CD4-positive, CD25-positive, alpha-beta regulatory T cell (primary cell): ENCODE results near the gene CD99L2. TPM values are rescaled to one million over a fixed set of nuclear protein-coding genes. Genes with fewer than 3 reads are reported as not detected.

ENCODE experiments used
- ATAC-seq, 2 donors: fragments of 150-1000 bp; cut with Tn5 transposase; one replicate each; pipeline ENCODE4 v1.10.0; 2021; ENCODE audit warnings: low read depth in 2 of 2, moderate number of reproducible peaks in 2 of 2, moderate library complexity in 1 of 2
- DNase-seq, 3 donors: peaks; one replicate each; pipeline versions ENCODE4 v3.0.0 to v3.0.0-alpha.2; 2012 to 2022; ENCODE audit warnings: mixed read lengths in 1 of 3
- H3K27ac ChIP-seq: one replicate; pipeline ENCODE4 v1.7.0; 2013; ENCODE audit warnings: mild to moderate bottlenecking, low read length; ENCODE audit not compliant: insufficient read depth, poor library complexity, severe bottlenecking
- H3K27me3 ChIP-seq: one replicate; pipeline ENCODE4 v1.7.0; 2013; ENCODE audit warnings: low read length; ENCODE audit not compliant: control insufficient read depth, insufficient read depth
- H3K36me3 ChIP-seq: one replicate; pipeline ENCODE4 v1.7.0; 2013; ENCODE audit warnings: mild to moderate bottlenecking, low read length, moderate library complexity; ENCODE audit not compliant: control insufficient read depth, insufficient read depth
- H3K4me1 ChIP-seq: 2 replicates; pipeline ENCODE4 v1.7.0; 2013; ENCODE audit warnings: mild to moderate bottlenecking, low read length; ENCODE audit not compliant: insufficient read depth, control insufficient read depth, poor library complexity, severe bottlenecking
- H3K4me3 ChIP-seq: one replicate; pipeline ENCODE4 v1.7.0; 2013; ENCODE audit warnings: low read depth, mild to moderate bottlenecking, low read length, moderate library complexity
- H3K9me3 ChIP-seq, 2 experiments: 1 replicate in 1 of 2; 2 replicates in 1 of 2; pipeline ENCODE4 v1.7.0; 2013; ENCODE audit warnings: low read length in 2 of 2, mild to moderate bottlenecking in 1 of 2, moderate library complexity in 1 of 2; ENCODE audit not compliant: control insufficient read depth in 2 of 2
- H3K27ac Mint-ChIP-seq, 3 donors: one replicate each; pipeline ENCODE4 v1.8.0; 2020 to 2022; ENCODE audit warnings: mild to moderate bottlenecking in 3 of 3, mixed read lengths in 3 of 3, moderate library complexity in 2 of 3
- H3K27me3 Mint-ChIP-seq: one replicate; pipeline ENCODE4 v1.8.0; 2022; ENCODE audit warnings: mild to moderate bottlenecking, mixed read lengths
- H3K36me3 Mint-ChIP-seq: one replicate; pipeline ENCODE4 v1.8.0; 2020; ENCODE audit warnings: mixed read lengths
- H3K4me1 Mint-ChIP-seq, 4 donors: one replicate each; pipeline ENCODE4 v1.8.0; 2020 to 2022; ENCODE audit warnings: mixed read lengths in 4 of 4, mild to moderate bottlenecking in 1 of 4
- H3K4me3 Mint-ChIP-seq, 4 donors: one replicate each; pipeline ENCODE4 v1.8.0; 2020 to 2022; ENCODE audit warnings: mild to moderate bottlenecking in 4 of 4, mixed read lengths in 4 of 4, moderate library complexity in 3 of 4
- H3K9me3 Mint-ChIP-seq, 7 donors: one replicate each; pipeline ENCODE4 v1.8.0; 2020 to 2022; ENCODE audit warnings: mixed read lengths in 7 of 7, mild to moderate bottlenecking in 3 of 7, moderate library complexity in 2 of 7
- polyA plus RNA-seq, 4 donors: library from polyadenylated mRNA; unstranded; fragments of 300-500 nt; fragmentation: Illumina TruSeq; gene quantifications; one replicate each; pipeline ENCODE4 v1.2.3, GENCODE V29; 2021
- total RNA-seq: library from RNA; stranded (reverse); gene quantifications from one replicate; pipeline ENCODE4 v1.2.3, GENCODE V29; 2022

The CD99L2 gene
- total and polyA plus RNA-seq, 5 donors from 2014 or later: 14.3 to 18.6 (median 14.7) TPM

DNA sequence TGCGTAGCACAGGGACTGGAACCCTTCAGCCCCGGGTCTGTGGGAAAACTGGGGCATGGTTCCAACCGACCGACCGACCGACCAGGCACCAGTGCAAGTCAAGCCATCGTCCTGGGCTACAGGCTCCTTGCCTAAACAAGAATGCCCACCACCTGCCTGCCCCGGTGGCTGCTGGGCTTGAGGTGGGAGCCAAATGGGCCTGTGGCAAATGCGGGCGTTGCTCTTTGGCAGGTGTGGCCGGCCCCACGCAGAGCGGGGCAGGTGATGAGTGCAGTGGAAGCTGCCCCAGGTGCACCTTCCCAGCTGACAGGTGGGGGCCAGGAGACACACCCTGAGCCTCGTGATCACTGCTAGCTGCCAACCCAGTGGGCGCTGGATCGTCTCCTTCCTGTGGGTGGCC lies 127.4 kb downstream of the CD99L2 start:
- Histone ChIP-seq H3K9me3 (no peaks in the 10 kb centered on the region), H3K4me1 (no peaks in the 10 kb centered on the region), H3K4me3 (no peak overlapping the region), H3K36me3 (no peaks in the 10 kb centered on the region), H3K27me3 (no peaks in the 10 kb centered on the region), H3K27ac (no peak overlapping the region)
- Mint-ChIP-seq H3K27ac (no peak overlapping the region), H3K4me1 (peaks cover 0 to 3% (median 0%) of the 10 kb centered on the region in 4 donors), H3K4me3 (no peak overlapping the region), H3K36me3 (peaks cover 8% of the 10 kb centered on the region), H3K27me3 (no peaks in the 10 kb centered on the region), H3K9me3 (no peaks in the 10 kb centered on the region)
- ATAC-seq (no peak), DNase-seq (no peak)

DNA sequence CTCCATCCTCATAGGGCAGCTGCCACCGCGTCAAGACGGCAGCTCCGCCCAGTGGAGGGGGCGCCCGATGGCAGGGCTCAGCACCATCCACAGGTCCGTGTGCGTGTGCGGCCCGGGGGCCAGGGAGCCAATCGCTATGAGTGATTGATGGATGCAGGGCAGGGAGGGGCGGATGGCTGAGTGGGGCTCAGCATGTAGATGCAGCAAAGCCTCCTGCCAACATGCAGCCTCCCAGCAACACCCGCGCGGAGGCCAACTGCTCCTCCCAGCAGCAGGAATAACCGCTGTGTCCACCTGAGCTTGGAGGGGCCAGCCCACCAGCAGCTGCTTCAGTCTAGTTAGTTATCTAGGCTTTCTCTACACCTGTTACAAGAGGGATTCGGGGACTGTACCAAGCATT lies 127.8 kb downstream of the CD99L2 start:
- DNase-seq (no peak), ATAC-seq (no peak)
- no peaks in the 10 kb centered on the region for H3K4me1 ChIP-seq
- H3K4me3 Mint-ChIP-seq: no peak overlapping the region
- H3K4me1 Mint-ChIP-seq: peaks cover 0 to 3% (median 0%) of the 10 kb centered on the region in 4 donors
- no peaks in the 10 kb centered on the region for H3K36me3 ChIP-seq
- no peaks in the 10 kb centered on the region for H3K9me3 Mint-ChIP-seq
- H3K9me3 ChIP-seq: no peaks in the 10 kb centered on the region
- peaks cover 8% of the 10 kb centered on the region for H3K36me3 Mint-ChIP-seq
- H3K27me3 ChIP-seq: no peaks in the 10 kb centered on the region
- no peak overlapping the region for H3K4me3 ChIP-seq
- no peak overlapping the region for H3K27ac Mint-ChIP-seq
- H3K27me3 Mint-ChIP-seq: no peaks in the 10 kb centered on the region
- no peak overlapping the region for H3K27ac ChIP-seq

DNA sequence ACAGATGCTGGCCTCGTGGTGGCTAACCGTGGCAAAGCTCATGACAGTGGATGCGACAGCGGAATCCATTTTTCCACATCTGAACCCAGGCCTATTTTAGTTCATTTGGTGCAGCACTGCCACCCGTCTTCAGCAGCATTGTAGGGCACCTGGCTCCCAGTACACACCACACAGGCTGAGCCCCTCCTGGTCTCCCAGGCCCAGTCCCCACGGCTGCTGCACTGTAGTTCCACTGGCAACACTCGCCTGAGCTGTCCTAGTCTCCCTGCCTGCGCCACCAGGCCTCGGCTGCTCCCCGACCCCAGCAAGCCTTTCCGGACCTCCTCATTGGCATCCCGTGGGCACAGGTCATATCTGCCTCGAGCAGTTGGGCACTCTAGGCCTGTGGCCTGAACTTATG lies 129.1 kb downstream of the CD99L2 start:
- Histone ChIP-seq H3K4me1 (no peaks in the 10 kb centered on the region), H3K27me3 (no peaks in the 10 kb centered on the region), H3K36me3 (no peaks in the 10 kb centered on the region), H3K27ac (no peak overlapping the region), H3K4me3 (no peak overlapping the region), H3K9me3 (no peaks in the 10 kb centered on the region)
- Mint-ChIP-seq H3K36me3 (no peaks in the 10 kb centered on the region), H3K27me3 (no peaks in the 10 kb centered on the region), H3K9me3 (no peaks in the 10 kb centered on the region), H3K4me3 (no peak overlapping the region), H3K4me1 (peaks cover 0 to 3% (median 0%) of the 10 kb centered on the region in 4 donors), H3K27ac (no peak overlapping the region)
- ATAC-seq: no peak
- no peak for DNase-seq

DNA sequence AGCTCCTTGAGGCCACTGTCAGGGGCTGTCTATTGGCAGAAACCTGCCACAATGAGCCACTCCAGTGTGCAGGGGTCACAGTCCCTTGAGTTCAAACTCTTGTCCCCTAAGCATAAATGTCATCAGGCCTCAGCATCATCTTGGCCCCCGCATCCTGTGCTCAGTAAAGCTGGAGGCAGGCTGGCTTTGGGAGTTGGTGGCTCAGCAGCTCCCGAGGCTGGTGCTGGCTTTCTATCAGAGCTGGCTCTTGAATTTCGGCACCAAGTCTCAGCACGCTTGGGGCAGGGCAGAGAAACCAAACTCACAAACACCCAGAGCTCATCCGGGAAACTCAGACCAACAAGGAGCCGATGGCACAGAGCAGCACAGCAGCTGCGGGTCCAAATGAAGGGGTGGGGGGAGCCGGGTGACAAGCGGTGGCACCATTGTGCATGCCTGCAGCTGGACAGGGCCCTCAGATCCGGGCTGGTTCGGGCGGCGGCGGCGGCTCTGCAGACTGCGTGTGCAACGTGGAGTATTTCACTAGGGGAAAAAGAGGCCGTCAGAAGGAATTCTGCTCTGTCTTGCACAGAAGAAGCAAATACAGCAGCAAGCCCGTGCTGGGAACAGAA lies 129.8 kb downstream of the CD99L2 start:
- Mint-ChIP-seq H3K9me3 (no peaks in the 10 kb centered on the region), H3K27ac (peak overlapping the region in 1 of 3 donors; percentile 56), H3K4me1 (peaks cover 0 to 3% (median 0%) of the 10 kb centered on the region in 4 donors), H3K36me3 (no peaks in the 10 kb centered on the region), H3K4me3 (no peak overlapping the region), H3K27me3 (no peaks in the 10 kb centered on the region)
- H3K36me3 ChIP-seq: no peaks in the 10 kb centered on the region
- H3K4me1 ChIP-seq: no peaks in the 10 kb centered on the region
- H3K4me3 ChIP-seq: no peak overlapping the region
- H3K27me3 ChIP-seq: no peaks in the 10 kb centered on the region
- ATAC-seq: no peak
- no peaks in the 10 kb centered on the region for H3K9me3 ChIP-seq
- no peak for DNase-seq
- no peak overlapping the region for H3K27ac ChIP-seq

DNA sequence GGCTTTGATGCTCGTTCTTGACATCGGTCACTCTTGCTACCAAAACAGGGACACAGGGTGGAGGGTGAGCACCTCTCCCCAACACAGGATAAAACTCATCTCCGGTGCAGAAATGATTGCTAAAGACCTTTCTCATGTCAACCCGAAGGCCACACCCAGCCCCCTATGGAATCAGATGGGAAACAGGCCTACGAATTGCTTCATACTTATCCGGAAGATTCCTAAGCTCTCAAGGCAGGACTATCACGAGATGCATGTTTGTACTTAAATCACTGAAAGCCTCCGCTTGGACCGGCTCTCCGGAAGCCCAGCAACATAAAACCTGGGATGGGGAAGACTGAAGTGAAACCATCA lies 130.4 kb downstream of the CD99L2 start:
- H3K36me3 ChIP-seq: peaks cover 3% of the 10 kb centered on the region
- H3K4me3 ChIP-seq: no peak overlapping the region
- ATAC-seq: no peak
- H3K36me3 Mint-ChIP-seq: no peaks in the 10 kb centered on the region
- H3K27me3 ChIP-seq: no peaks in the 10 kb centered on the region
- H3K9me3 Mint-ChIP-seq: no peaks in the 10 kb centered on the region
- H3K9me3 ChIP-seq: no peaks in the 10 kb centered on the region
- no peaks in the 10 kb centered on the region for H3K27me3 Mint-ChIP-seq
- DNase-seq: no peak
- H3K27ac ChIP-seq: no peak overlapping the region
- peak overlapping the region in 1 of 4 donors; percentile 14 for H3K4me3 Mint-ChIP-seq
- H3K27ac Mint-ChIP-seq: peak overlapping the region in 2 of 3 donors; percentile 44 to 56
- no peaks in the 10 kb centered on the region for H3K4me1 ChIP-seq
- peaks cover 0 to 3% (median 0%) of the 10 kb centered on the region in 4 donors for H3K4me1 Mint-ChIP-seq

DNA sequence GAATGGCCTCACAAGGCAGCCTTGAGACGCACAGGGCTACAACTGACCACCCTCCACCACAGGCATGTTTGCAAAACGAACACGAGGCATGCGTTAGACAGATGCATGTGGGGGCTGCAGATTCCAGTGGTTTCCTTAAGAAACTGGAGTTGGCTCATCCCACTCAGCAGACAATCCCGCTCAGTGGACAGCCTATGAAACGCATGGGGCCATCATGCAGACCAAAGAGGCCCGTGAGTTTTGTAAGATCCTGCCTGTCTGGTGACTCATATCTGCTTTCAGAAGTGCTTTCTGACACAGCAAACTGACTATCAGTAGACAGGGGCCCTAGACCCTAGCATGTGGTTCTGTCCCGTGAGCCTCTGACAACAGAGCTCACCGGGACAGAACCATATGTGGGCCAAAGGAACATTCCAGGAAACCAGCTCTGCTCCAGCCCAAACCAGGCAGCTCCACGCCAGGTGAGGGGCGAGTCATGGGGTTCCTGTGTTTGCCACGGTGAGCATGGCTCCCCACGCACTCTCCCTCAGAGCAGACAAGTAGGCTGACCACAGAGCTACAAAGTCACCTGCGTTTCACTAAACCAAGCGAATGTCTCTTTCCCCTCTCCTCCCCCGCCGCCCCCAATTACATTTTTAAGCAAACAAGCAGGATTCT lies 130.9 kb downstream of the CD99L2 start:
- peaks cover 0 to 3% (median 0%) of the 10 kb centered on the region in 4 donors for H3K4me1 Mint-ChIP-seq
- DNase-seq: peak in 1 of 3 donors; percentile 23
- peak overlapping the region in 1 of 3 donors; percentile 44 for H3K27ac Mint-ChIP-seq
- no peaks in the 10 kb centered on the region for H3K27me3 ChIP-seq
- no peak for ATAC-seq
- no peaks in the 10 kb centered on the region for H3K27me3 Mint-ChIP-seq
- no peaks in the 10 kb centered on the region for H3K9me3 Mint-ChIP-seq
- no peaks in the 10 kb centered on the region for H3K4me1 ChIP-seq
- no peak overlapping the region for H3K27ac ChIP-seq
- H3K36me3 Mint-ChIP-seq: no peaks in the 10 kb centered on the region
- no peaks in the 10 kb centered on the region for H3K9me3 ChIP-seq
- H3K36me3 ChIP-seq: peaks cover 5% of the 10 kb centered on the region
- H3K4me3 Mint-ChIP-seq: no peak overlapping the region
- H3K4me3 ChIP-seq: no peak overlapping the region

DNA sequence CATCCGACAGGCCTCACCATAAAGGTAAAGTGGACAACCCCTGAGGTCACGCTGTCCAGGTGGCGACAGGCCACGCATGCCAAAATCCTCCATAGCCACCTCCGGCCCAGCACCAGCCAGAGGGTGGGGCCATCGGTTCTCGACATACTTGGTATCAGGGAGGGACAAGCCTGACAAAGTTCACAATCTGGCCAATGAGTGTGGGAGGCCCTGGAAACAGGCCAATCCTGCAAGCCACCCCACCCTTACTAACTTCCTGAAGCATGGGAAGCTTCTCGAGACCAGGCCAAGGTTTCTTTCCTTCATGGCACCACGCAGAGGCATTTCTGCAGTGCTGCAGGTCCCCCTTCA lies 131.4 kb downstream of the CD99L2 start:
- H3K4me1 ChIP-seq: no peaks in the 10 kb centered on the region
- peaks cover 6% of the 10 kb centered on the region for H3K36me3 ChIP-seq
- Mint-ChIP-seq H3K4me1 (no peaks in the 10 kb centered on the region), H3K27ac (no peak overlapping the region), H3K9me3 (no peaks in the 10 kb centered on the region), H3K36me3 (no peaks in the 10 kb centered on the region), H3K4me3 (no peak overlapping the region), H3K27me3 (no peaks in the 10 kb centered on the region)
- ATAC-seq (no peak), DNase-seq (no peak)
- H3K4me3 ChIP-seq: no peak overlapping the region
- H3K27ac ChIP-seq: no peak overlapping the region
- H3K27me3 ChIP-seq: no peaks in the 10 kb centered on the region
- H3K9me3 ChIP-seq: no peaks in the 10 kb centered on the region
